GM12878 (cell line): ENCODE results near the gene DNAJC5. TPM values are rescaled to one million over a fixed set of nuclear protein-coding genes. Genes with fewer than 3 reads are reported as not detected.

ENCODE experiments used
- BHLHE40 ChIP-seq, 2 experiments: fragments of 450-650 bp in 1 of 2; IDR thresholded peaks; 2 replicates each; pipeline ENCODE4 v1.6.1; 2011 to 2017; ENCODE audit warnings: low read depth in 2 of 2, borderline replicate concordance in 1 of 2, improper control_type of control experiment in 1 of 2, low read length in 1 of 2, mild to moderate bottlenecking in 1 of 2
- BRCA1 ChIP-seq: IDR thresholded peaks from 2 replicates; pipeline ENCODE4 v1.6.1; 2011; ENCODE audit warnings: low read depth, low read length, improper control_type of control experiment
- CBFB ChIP-seq: IDR thresholded peaks from 2 replicates; pipeline ENCODE4 v1.6.1; 2016; ENCODE audit warnings: antibody characterized with exemption, low read depth
- ELK1 ChIP-seq: IDR thresholded peaks from 2 replicates; pipeline ENCODE4 v1.6.1; 2012; ENCODE audit warnings: low read depth, low read length, improper control_type of control experiment
- ESRRA ChIP-seq: IDR thresholded peaks from 2 replicates; pipeline ENCODE4 v1.6.1; 2012; ENCODE audit warnings: mild to moderate bottlenecking, low read length, improper control_type of control experiment
- GABPA ChIP-seq: IDR thresholded peaks from 2 replicates; pipeline ENCODE4 v1.6.1; 2014; ENCODE audit warnings: antibody characterized with exemption, low read depth, mild to moderate bottlenecking, inconsistent platforms
- IKZF1 ChIP-seq: fragments of 450-650 bp; conservative IDR thresholded peaks from 2 replicates; pipeline ENCODE4 v1.6.1; 2017; ENCODE audit warnings: antibody characterized with exemption, mild to moderate bottlenecking
- IRF3 ChIP-seq: fragments of 450-650 bp; IDR thresholded peaks from 2 replicates; pipeline ENCODE4 v1.6.1; 2014; ENCODE audit warnings: mild to moderate bottlenecking
- MEF2A ChIP-seq: IDR thresholded peaks from 2 replicates; pipeline ENCODE4 v1.6.1; 2011; ENCODE audit warnings: low read depth, mild to moderate bottlenecking, low read length, moderate library complexity; ENCODE audit not compliant: insufficient read depth
- MXI1 ChIP-seq: fragments of 150-350 bp; IDR thresholded peaks from 2 replicates; pipeline ENCODE4 v1.6.1; 2011; ENCODE audit warnings: low read depth, mild to moderate bottlenecking, inconsistent platforms, low read length, improper control_type of control experiment
- NFXL1 ChIP-seq: fragments of 450-650 bp; IDR thresholded peaks from 2 replicates; pipeline ENCODE4 v1.6.1; 2017; ENCODE audit warnings: antibody characterized with exemption, mild to moderate bottlenecking, borderline replicate concordance
- NR2C2 ChIP-seq: IDR thresholded peaks from 2 replicates; pipeline ENCODE4 v1.6.1; 2011; ENCODE audit warnings: borderline replicate concordance, low read depth; ENCODE audit not compliant: control insufficient read depth, insufficient read length
- PAX8 ChIP-seq: fragments of 450-650 bp; IDR thresholded peaks from 2 replicates; pipeline ENCODE4 v1.6.1; 2017; ENCODE audit warnings: mild to moderate bottlenecking, moderate library complexity
- PBX3 ChIP-seq: IDR thresholded peaks from 2 replicates; pipeline ENCODE4 v1.6.1; 2011; ENCODE audit warnings: mild to moderate bottlenecking, low read depth, low read length, moderate library complexity; ENCODE audit not compliant: insufficient replicate concordance
- POU2F2 ChIP-seq: IDR thresholded peaks from 3 replicates; pipeline ENCODE4 v1.6.1; 2011; ENCODE audit warnings: low read depth, mild to moderate bottlenecking, low read length, borderline replicate concordance
- REST ChIP-seq: IDR thresholded peaks from 2 replicates; pipeline ENCODE4 v1.6.1; 2012; ENCODE audit warnings: mild to moderate bottlenecking, low read depth, low read length
- SUPT20H ChIP-seq: IDR thresholded peaks from 2 replicates; pipeline ENCODE4 v1.6.1; 2011; ENCODE audit warnings: low read depth, mild to moderate bottlenecking, low read length, moderate library complexity, borderline replicate concordance; ENCODE audit not compliant: control insufficient read depth
- TAF1 ChIP-seq: IDR thresholded peaks from 2 replicates; pipeline ENCODE4 v1.6.1; 2011; ENCODE audit warnings: mild to moderate bottlenecking, low read depth, low read length, borderline replicate concordance
- TARDBP ChIP-seq: IDR thresholded peaks from 2 replicates; pipeline ENCODE4 v1.6.1; 2016; ENCODE audit warnings: borderline replicate concordance
- USF2 ChIP-seq: IDR thresholded peaks from 2 replicates; pipeline ENCODE4 v1.6.1; 2011; ENCODE audit warnings: low read depth, low read length, improper control_type of control experiment, borderline replicate concordance
- WRNIP1 ChIP-seq: IDR thresholded peaks from 2 replicates; pipeline ENCODE4 v1.6.1; 2011; ENCODE audit warnings: low read depth, low read length, improper control_type of control experiment, borderline replicate concordance
- polyA plus RNA-seq, 11 experiments: library from polyadenylated mRNA; depleted of rRNA in 4 of 11; unstranded in 6 of 11; stranded (reverse) in 5 of 11; fragments of >200 nt; fragmentation: Nextera tagmentation in 4 of 11; fragmentation: Illumina TruSeq in 1 of 11; extraction: Ambion mirVana in 4 of 11; extraction: Trizol in 1 of 11; gene quantifications; 1 replicate in 1 of 11; 2 replicates in 10 of 11; pipeline versions ENCODE4 v1.2.1 to v1.2.3, GENCODE V29; 2011 to 2016; ENCODE audit warnings: inconsistent platforms in 2 of 11, missing spikeins in 2 of 11, low read depth in 1 of 11
- total RNA-seq, 4 experiments: library from RNA; depleted of rRNA in 3 of 4; stranded (reverse); fragments of >200 nt in 3 of 4; fragmentation: Illumina TruSeq in 1 of 4; extraction: Trizol in 1 of 4; gene quantifications; 2 replicates each; pipeline versions ENCODE4 v1.2.1 to v1.2.3, GENCODE V29; 2013 to 2021

DNAJC5 gene
- total and polyA plus RNA-seq, 10 of the 15 experiments (the other 5 are each of a cell fraction or from before 2014, with no cell fraction given) = 0.69 to 36.8 (median 17.0) TPM

- TF ChIP-seq ELK1 (no peak), PBX3 (no peak), IKZF1 (no peak), IRF3 (no peak), MXI1 (peak; percentile 61), NR2C2 (no peak), SUPT20H (no peak), BHLHE40 (IDR thresholded peaks at IDR 0.05; ENCODE audit: borderline replicate concordance in 1 of 2, low read depth in 2 of 2, low read length in 1 of 2) (peak; percentile 67 to 89; a peak in 3 of 4 replicates), NFXL1 (no peak; the same call in 1 of the 2 replicates), MEF2A (no peak), TAF1 (no peak), BRCA1 (no peak), CBFB (no peak), ESRRA (no peak), USF2 (peak; percentile 81), PAX8 (no peak), GABPA (no peak), REST (no peak), TARDBP (no peak), POU2F2 (no peak; the same call in 2 of the 3 replicates), WRNIP1 (no peak)
Measured at GRCh38 chr20:63980317-63980805, 85.4 kb downstream of the DNAJC5 start (continued).
